Tibial nerve (tissue), 4 donors: Measurements from ENCODE around the gene CGREF1. TPM values are rescaled to one million over a fixed set of nuclear protein-coding genes. Genes with fewer than 3 reads are reported as not detected.

Experiments
- DNase-seq, 2 donors: peaks; one replicate each; pipeline ENCODE4 v3.0.0-alpha.2; 2019; ENCODE audit warnings: low spot score in 2 of 2
- H3K27ac ChIP-seq, 4 donors: fragments of 200-600 bp; sonication (generic) in 3 of 4; one replicate each; pipeline ENCODE4 v1.5.1; 2017 to 2019; ENCODE audit warnings: mild to moderate bottlenecking in 1 of 4
- H3K27me3 ChIP-seq, 2 donors: fragments of 200-600 bp; sonication (generic) in 1 of 2; one replicate each; pipeline versions ENCODE4 v1.5.1 to v1.6.0; 2017 to 2019
- H3K36me3 ChIP-seq, 3 donors: fragments of 200-600 bp; sonication (generic); one replicate each; pipeline ENCODE4 v1.5.1; 2018 to 2019
- H3K4me1 ChIP-seq, 4 donors: fragments of 200-600 bp; sonication (generic) in 3 of 4; one replicate each; pipeline ENCODE4 v1.5.1; 2017 to 2019
- H3K4me3 ChIP-seq, 4 donors: fragments of 200-600 bp; sonication (generic) in 3 of 4; one replicate each; pipeline ENCODE4 v1.5.1; 2017 to 2019; ENCODE audit warnings: mild to moderate bottlenecking in 1 of 4, moderate library complexity in 1 of 4
- H3K9me3 ChIP-seq, 4 donors: fragments of 200-600 bp; sonication (generic) in 3 of 4; one replicate each; pipeline ENCODE4 v1.5.1; 2017 to 2019
- CTCF ChIP-seq, 5 experiments: fragments of 200-600 bp in 3 of 5; fragments of 450-650 bp in 2 of 5; sonication (generic) in 3 of 5; IDR thresholded peaks; one replicate each; pipeline ENCODE4 v1.5.1; 2016 to 2019; ENCODE audit warnings: antibody characterized with exemption in 5 of 5, mild to moderate bottlenecking in 3 of 5, moderate library complexity in 2 of 5
- EP300 ChIP-seq, 2 donors: sonication (generic); formaldehyde crosslinking; IDR thresholded peaks; one replicate each; pipeline ENCODE4 v1.6.1; 2017; ENCODE audit warnings: antibody characterized with exemption in 2 of 2, mild to moderate bottlenecking in 1 of 2
- POLR2A ChIP-seq, 2 donors: fragments of 450-650 bp; IDR thresholded peaks; one replicate each; pipeline ENCODE4 v1.6.1; 2017; ENCODE audit warnings: antibody characterized with exemption in 2 of 2, mild to moderate bottlenecking in 2 of 2, moderate library complexity in 2 of 2
- WGBS, 2 donors: methylation state at CpG; one replicate each; pipeline ENCODE4 v1.1.5; 2018; 5-methylcytosine and 5-hydroxymethylcytosine counted together
- total RNA-seq, 4 donors: library from RNA; depleted of rRNA; stranded (reverse); fragments of >200 nt; gene quantifications; one replicate each; pipeline ENCODE4 v1.1.0, GENCODE V29; 2016

The CGREF1 gene
- total RNA-seq, 4 donors from 2014 or later, result 2.8 to 15.9 (median 8.4) TPM

- TF ChIP-seq CTCF (IDR thresholded peaks at IDR 0.05) (no peak), POLR2A (IDR thresholded peaks at IDR 0.05) (no peak), EP300 (IDR thresholded peaks at IDR 0.05) (no peak)
- no peaks in the 10 kb centered on the region for H3K4me1 ChIP-seq
- H3K9me3 ChIP-seq, result no peaks in the 10 kb centered on the region
- DNase-seq, result no peak
- WGBS, 2 donors, result 80 to 87% methylated on average over 8 of the region's 8 CpGs
- no peaks in the 10 kb centered on the region for H3K36me3 ChIP-seq
- H3K27me3 ChIP-seq, result no peaks in the 10 kb centered on the region
- H3K27ac ChIP-seq, result no peak overlapping the region
- H3K4me3 ChIP-seq, result no peak overlapping the region
Measured at GRCh38 chr2:27152102-27152795, 33.3 kb upstream of the CGREF1 start.

GRCh38 chr2:27150639-27151230 is 31.8 kb upstream of the CGREF1 start:
- no peaks in the 10 kb centered on the region for H3K27me3 ChIP-seq
- H3K4me3 ChIP-seq, result no peak overlapping the region
- no peak overlapping the region for H3K27ac ChIP-seq
- WGBS, 2 donors, result 81% methylated on average over 8 of the region's 8 CpGs
- no peaks in the 10 kb centered on the region for H3K36me3 ChIP-seq
- TF ChIP-seq POLR2A (IDR thresholded peaks at IDR 0.05) (no peak), CTCF (IDR thresholded peaks at IDR 0.05) (no peak), EP300 (IDR thresholded peaks at IDR 0.05) (no peak)
- no peak for DNase-seq
- H3K9me3 ChIP-seq, result no peaks in the 10 kb centered on the region
- H3K4me1 ChIP-seq, result no peaks in the 10 kb centered on the region

GRCh38 chr2:27149570-27150405 is 30.9 kb upstream of the CGREF1 start:
- H3K4me1 ChIP-seq, result no peaks in the 10 kb centered on the region
- no peak for DNase-seq
- H3K27ac ChIP-seq, result no peak overlapping the region
- H3K4me3 ChIP-seq, result no peak overlapping the region
- 81 to 91% methylated on average over 28 to 29 of the region's 29 CpGs for WGBS, 2 donors
- no peak for TF ChIP-seq CTCF (IDR thresholded peaks at IDR 0.05)
- no peaks in the 10 kb centered on the region for H3K27me3 ChIP-seq
- H3K9me3 ChIP-seq, result no peaks in the 10 kb centered on the region
- no peaks in the 10 kb centered on the region for H3K36me3 ChIP-seq

GRCh38 chr2:27148801-27149439 is 30.0 kb upstream of the CGREF1 start, which contains the start of gene TCF23:
TCF23 (plus strand) TSS chr2:27149004; CDS start chr2:27149134, 130 bp downstream.
- H3K9me3 ChIP-seq, result no peaks in the 10 kb centered on the region
- no peak within 1 kb of the TSS for H3K4me3 ChIP-seq
- WGBS, 2 donors, result 54 to 67% methylated on average over 11 to 12 of the region's 12 CpGs
- no peaks in the 10 kb centered on the region for H3K36me3 ChIP-seq
- H3K27ac ChIP-seq, result no peak within 1 kb of the TSS
- no peak for DNase-seq
- TF ChIP-seq POLR2A (IDR thresholded peaks at IDR 0.05) (no peak), EP300 (IDR thresholded peaks at IDR 0.05) (no peak), CTCF (IDR thresholded peaks at IDR 0.05) (no peak)
- H3K27me3 ChIP-seq, result no peaks in the 10 kb centered on the region
- H3K4me1 ChIP-seq, result no peaks in the 10 kb centered on the region
